Body of pancreas (tissue), 4 donors: Measurements from ENCODE around the gene MRGPRD.

Source experiments
- CTCF ChIP-seq, 7 experiments: fragments of 450-650 bp in 4 of 7; fragments of 200-600 bp in 3 of 7; sonication (generic) in 3 of 7; IDR thresholded peaks; one replicate each; pipeline ENCODE4 v1.5.1; 2016 to 2019; ENCODE audit warnings: antibody characterized with exemption in 7 of 7
- POLR2A ChIP-seq, 3 donors: fragments of 450-650 bp; IDR thresholded peaks; one replicate each; pipeline ENCODE4 v1.6.1; 2016; ENCODE audit warnings: antibody characterized with exemption in 3 of 3, mild to moderate bottlenecking in 2 of 3

DNA sequence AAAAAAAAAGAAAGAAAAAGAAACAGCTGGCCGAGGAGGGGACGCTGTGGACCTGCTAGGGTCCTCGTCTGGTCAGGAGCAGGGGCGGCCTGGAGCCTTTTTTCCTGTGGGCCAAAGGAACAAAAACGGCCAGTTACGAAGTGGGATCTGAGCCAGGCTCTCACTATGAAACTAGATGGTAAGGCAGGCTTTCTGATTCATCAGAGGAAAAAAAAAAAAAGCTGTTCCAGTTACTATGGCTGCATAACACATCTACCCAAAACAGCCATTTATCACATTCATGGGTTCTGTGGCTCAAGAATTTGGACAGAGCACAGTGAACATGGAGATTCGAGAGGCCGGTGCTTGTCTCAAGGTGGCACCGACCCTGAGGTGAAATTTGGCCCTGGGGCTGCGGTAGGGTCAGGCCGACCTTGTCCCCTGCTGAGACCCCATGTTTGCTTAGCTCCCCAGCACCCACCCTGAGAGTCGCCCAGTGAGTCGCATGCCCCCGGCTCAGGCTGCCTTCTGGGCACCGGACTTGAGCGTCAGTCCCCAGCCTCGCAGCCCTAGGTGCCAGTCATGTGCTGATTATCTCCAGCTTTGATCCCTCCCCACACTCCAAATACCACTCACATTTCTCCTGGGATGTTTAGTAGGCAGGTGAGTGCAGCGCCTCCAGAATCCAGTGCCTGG, 34.2 kb downstream of the MRGPRD start:
- TF ChIP-seq CTCF (IDR thresholded peaks at IDR 0.05), result no peak
- no peak for TF ChIP-seq POLR2A (IDR thresholded peaks at IDR 0.05)
